A549 treated with dexamethasone at 1 μM for 4 hours (cell line): Measurements from ENCODE around the gene MAGEA2. TPM values are rescaled to one million over a fixed set of nuclear protein-coding genes. Genes with fewer than 3 reads are reported as not detected.

Source experiments
- total RNA-seq: library from RNA; stranded (reverse); fragments of 200-300 nt; extraction: Qiagen RNA extraction; gene quantifications from 5 replicates; pipeline ENCODE4 v1.2.3, GENCODE V29; 2022

The MAGEA2 gene, protein sequence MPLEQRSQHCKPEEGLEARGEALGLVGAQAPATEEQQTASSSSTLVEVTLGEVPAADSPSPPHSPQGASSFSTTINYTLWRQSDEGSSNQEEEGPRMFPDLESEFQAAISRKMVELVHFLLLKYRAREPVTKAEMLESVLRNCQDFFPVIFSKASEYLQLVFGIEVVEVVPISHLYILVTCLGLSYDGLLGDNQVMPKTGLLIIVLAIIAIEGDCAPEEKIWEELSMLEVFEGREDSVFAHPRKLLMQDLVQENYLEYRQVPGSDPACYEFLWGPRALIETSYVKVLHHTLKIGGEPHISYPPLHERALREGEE
- total RNA-seq, result 0.15 TPM in 1 of 5 replicates, not detected in the others

GRCh38 chrX:152753686-152754650 is at the start of gene MAGEA2:
Gene MAGEA2 (minus strand): TSS chrX:152753842. CDS start chrX:152751363, 2,479 bp downstream.

DNA sequence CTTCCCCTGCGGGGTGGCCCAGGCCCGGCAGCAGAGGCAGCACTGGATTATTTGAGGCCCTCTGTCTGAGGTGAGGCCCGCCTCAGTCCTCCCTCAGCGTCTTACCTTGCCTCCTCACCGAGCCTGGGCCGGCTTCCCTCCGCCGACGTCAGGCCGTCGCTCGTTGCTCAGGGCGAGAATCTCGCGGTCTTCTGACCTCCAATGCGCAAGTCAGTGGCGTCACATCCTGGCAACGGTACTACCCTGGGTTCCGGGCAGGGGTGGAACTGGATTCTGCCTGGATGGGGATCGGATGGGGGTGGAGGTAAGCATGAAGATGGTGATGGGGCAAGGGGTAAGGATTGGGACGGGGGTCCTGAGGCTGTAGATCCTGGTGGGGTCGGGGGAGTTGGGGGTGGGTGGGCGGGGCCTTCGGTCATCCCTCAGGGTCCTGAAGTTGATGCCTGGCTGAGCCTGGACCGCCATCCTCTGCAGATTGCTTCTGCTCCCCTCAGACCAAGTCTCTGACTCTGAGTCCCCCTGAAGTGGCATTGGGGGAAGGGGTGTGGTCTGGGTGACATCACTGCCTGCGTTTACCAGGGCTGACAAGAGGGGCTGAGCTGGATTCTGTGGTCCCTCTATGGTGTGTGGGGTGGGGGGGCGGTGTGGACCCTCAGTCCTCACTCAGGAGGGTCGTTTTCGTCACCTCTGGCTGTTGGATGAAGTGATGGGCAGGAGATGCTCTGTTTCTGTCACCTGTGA is 16.1 kb upstream of the MAGEA2 start, which contains the start of gene MAGEA6:
MAGEA6 (minus strand) TSS at position 141 of the 741 bp plus-strand sequence. CDS start 2,039 bp downstream, outside the sequence.

DNA sequence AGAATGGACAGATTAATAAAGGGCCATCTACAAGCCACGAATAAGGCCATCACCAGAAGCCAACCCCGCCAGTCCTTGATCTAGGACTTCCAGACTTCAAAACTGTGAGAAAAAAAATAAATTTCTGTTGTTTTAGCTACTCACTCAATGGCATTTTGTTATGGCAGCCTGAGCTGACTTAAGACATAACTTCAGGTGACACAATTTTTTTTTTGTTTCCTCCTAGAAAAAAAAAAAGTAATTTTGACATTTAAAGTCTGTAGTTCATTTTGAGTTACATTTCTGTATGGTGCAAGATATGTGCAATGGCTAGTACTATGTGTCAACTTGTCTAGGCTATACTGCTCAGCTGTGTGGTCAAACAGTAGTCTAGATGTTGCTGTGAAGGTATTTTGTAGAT is 5.3 kb upstream of the MAGEA2 start, which contains the start of gene CSAG3:
CSAG3 (plus strand) TSS at position 301 of the 400 bp plus-strand sequence.

DNA sequence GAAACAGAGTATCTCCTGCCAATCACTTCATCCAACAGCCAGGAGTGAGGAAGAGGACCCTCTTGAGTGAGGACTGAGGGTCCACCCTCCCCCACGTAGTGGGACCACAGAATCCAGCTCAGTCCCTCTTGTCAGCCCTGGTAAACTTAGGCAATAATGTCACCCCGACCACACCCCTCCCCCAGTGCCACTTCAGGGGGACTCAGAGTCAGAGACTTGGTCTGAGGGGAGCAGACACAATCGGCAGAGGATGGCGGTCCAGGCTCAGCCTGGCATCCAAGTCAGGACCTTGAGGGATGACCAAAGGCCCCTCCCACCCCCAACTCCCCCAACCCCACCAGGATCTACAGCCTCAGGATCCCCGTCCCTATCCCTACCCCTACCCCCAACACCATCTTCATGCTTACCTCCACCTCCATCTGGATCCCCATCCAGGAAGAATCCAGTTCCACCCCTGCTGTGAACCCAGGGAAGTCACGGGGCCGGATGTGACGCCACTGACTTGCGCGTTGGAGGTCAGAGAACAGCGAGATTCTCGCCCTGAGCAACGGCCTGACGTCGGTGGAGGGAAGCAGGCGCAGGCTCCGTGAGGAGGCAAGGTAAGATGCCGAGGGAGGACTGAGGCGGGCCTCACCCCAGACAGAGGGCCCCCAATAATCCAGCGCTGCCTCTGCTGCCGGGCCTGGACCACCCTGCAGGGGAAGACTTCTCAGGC is 20.2 kb downstream of the MAGEA2 start, which contains the start of the genes CSAG1 and MAGEA12:
CSAG1 (minus strand) TSS at position 461 of the 715 bp plus-strand sequence. CDS start 1,261 bp downstream, outside the sequence.
MAGEA12 (plus strand) TSS at position 497 of the 715 bp plus-strand sequence. CDS start 2,405 bp downstream, outside the sequence.

GRCh38 chrX:152713815-152714787 is 39.5 kb downstream of the MAGEA2 start, which contains the start of gene MAGEA2B:
Gene MAGEA2B (plus strand): TSS chrX:152714628. CDS start chrX:152717107, 2,479 bp downstream.

GRCh38 chrX:152709173-152709572 is 44.5 kb downstream of the MAGEA2 start, which contains the start of gene CSAG2:
Gene CSAG2 (minus strand): TSS chrX:152709273. CDS start chrX:152709112, 161 bp downstream.

Other genes with a start within 250 kb of the MAGEA2 start
- gene GABRQ, start 115.9 kb downstream of the MAGEA2 start, total RNA-seq, result 0.18 to 0.22 TPM (median 0.19 TPM) in 5 replicates
- 2.2 to 3.9 TPM (median 2.7 TPM) in 5 replicates for gene MAGEA3, start 55.0 kb downstream of the MAGEA2 start, total RNA-seq
- gene CSAG2, start 44.6 kb downstream of the MAGEA2 start, total RNA-seq, result not detected in 5 replicates
- gene MAGEA2B, start 39.2 kb downstream of the MAGEA2 start, total RNA-seq, result 0.08 to 0.42 TPM (median 0.24 TPM) in 4 of 5 replicates, not detected in the other
- 0.16 to 0.53 TPM (median 0.28 TPM) in 5 replicates for gene CSAG1, start 20.1 kb downstream of the MAGEA2 start, total RNA-seq
- 0.11 to 0.15 TPM (median 0.13 TPM) in 5 replicates for gene MAGEA12, start 20.1 kb downstream of the MAGEA2 start, total RNA-seq
- gene CSAG3, start 5.4 kb upstream of the MAGEA2 start, total RNA-seq, result not detected in 5 replicates
- 10.1 to 13.3 TPM (median 11.9 TPM) in 5 replicates for gene MAGEA6, start 15.8 kb upstream of the MAGEA2 start, total RNA-seq
- gene CETN2, start 76.9 kb upstream of the MAGEA2 start, total RNA-seq, result 71.4 to 95.9 TPM (median 72.9 TPM) in 5 replicates
- 49.1 to 52.6 TPM (median 50.6 TPM) in 5 replicates for gene NSDHL, start 77.2 kb upstream of the MAGEA2 start, total RNA-seq
- 6.6 to 8.8 TPM (median 7.7 TPM) in 5 replicates for gene ZNF185, start 144.2 kb upstream of the MAGEA2 start, total RNA-seq
- gene PNMA5, start 240.3 kb upstream of the MAGEA2 start, total RNA-seq, result not detected in 5 replicates